Inflammatory macrophage treated with lipopolysaccharide for 1 hour (primary cell): ENCODE results near the gene SLC9A8.
A peak's percentile ranks its signal among the peaks of the same experiment; 100 is the strongest.
"Not testable (repeated sequence)": the region's sequence is repeated elsewhere in the genome, so short reads cannot be mapped to it uniquely, and the experiment has no call there.

Experiments
- DNase-seq, 2 donors: peaks; one replicate each; pipeline ENCODE4 v3.0.0-alpha.2; 2020 to 2022

The SLC9A8 gene, protein sequence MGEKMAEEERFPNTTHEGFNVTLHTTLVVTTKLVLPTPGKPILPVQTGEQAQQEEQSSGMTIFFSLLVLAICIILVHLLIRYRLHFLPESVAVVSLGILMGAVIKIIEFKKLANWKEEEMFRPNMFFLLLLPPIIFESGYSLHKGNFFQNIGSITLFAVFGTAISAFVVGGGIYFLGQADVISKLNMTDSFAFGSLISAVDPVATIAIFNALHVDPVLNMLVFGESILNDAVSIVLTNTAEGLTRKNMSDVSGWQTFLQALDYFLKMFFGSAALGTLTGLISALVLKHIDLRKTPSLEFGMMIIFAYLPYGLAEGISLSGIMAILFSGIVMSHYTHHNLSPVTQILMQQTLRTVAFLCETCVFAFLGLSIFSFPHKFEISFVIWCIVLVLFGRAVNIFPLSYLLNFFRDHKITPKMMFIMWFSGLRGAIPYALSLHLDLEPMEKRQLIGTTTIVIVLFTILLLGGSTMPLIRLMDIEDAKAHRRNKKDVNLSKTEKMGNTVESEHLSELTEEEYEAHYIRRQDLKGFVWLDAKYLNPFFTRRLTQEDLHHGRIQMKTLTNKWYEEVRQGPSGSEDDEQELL

DNA sequence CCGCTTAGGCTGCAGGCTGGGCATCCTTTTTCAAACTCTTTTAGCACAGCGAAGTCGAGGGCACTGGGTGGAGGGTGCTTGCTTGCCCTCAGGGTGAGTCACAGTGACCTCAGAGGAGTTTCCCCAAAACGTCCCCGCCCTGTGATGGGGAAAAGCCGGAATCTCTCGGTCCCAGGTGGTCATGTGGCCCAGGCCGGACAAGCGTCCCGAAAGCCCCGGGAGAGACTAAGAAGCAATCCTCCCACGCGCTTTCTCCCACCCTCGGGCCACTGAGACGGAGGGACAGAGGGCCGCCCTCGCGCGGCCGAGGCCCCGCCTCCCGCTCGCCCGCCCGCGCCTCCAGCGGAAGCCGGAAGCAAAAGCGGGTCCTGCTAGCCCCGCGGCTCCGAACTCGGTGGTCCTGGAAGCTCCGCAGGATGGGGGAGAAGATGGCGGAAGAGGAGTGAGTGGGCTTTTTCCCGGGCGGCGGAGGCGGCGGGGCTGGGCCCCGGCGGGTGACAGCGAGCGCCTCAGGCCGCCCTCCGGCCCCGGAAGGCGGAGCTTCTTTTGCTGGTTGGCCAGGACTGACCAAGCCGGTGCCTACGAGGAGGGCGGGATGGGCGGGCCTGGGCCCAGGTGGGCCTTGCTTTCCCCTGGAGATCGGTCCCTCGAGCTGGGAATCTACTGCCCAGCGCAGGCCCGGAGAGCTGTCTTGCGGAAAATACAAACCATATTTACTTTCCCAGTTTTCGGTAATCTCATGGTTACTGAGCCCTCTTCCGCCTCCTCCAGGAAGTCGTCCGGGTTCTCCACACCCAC lies at the start of gene SLC9A8:
TSS of gene SLC9A8 (plus strand) at position 322 of the 798 bp plus-strand sequence. CDS start at position 417, 95 bp downstream.
- peak; percentile 100 for DNase-seq

- no peak for DNase-seq
These were observed 49.5 kb upstream of the SLC9A8 start for GRCh38 chr20:49762940-49763766.

DNA sequence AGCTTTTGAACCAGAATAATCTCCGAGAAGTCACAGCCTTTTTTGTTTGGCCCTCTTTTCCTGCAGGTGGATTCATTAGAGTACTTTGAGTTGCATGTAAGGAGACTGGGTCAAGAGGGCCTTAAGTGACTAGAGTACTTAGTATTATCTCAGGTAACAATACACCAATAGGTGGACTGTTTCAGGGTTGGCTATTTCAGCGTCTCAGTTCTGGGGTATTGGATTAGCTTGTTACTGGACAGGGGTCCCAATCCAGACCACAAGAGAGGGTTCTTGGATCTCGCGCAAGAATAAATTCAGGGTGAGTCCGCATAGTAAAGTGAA lies 47.3 kb upstream of the SLC9A8 start:
- DNase-seq, result no peak

GRCh38 chr20:49765846-49766541 lies 46.6 kb upstream of the SLC9A8 start:
- no peak for DNase-seq

DNA sequence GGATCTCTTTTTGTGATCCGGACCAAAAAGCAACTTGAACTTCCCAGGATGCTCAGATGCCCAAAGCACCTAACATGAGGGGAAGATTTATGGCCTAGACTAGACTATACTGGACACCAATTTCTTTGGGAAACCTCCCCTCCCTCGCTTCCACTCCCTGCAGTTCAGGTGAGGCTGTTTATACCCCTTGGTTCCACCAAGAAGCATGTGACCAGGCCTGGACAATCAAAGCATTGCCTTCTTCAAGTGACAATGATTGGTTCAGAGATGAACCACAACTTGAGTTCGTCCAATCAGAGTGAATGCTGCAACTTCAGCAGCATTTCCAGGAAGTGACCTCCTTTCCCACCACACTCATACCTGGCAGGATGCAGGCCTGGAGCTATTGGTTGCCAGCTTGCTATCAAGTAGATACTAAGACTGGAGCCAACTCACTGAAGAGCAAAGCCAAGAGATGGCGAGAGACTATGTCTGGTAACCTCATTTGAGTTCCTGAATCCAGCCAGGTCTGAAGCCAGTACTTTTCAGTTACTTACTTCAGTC lies 45.6 kb upstream of the SLC9A8 start:
- DNase-seq, result no peak

DNA sequence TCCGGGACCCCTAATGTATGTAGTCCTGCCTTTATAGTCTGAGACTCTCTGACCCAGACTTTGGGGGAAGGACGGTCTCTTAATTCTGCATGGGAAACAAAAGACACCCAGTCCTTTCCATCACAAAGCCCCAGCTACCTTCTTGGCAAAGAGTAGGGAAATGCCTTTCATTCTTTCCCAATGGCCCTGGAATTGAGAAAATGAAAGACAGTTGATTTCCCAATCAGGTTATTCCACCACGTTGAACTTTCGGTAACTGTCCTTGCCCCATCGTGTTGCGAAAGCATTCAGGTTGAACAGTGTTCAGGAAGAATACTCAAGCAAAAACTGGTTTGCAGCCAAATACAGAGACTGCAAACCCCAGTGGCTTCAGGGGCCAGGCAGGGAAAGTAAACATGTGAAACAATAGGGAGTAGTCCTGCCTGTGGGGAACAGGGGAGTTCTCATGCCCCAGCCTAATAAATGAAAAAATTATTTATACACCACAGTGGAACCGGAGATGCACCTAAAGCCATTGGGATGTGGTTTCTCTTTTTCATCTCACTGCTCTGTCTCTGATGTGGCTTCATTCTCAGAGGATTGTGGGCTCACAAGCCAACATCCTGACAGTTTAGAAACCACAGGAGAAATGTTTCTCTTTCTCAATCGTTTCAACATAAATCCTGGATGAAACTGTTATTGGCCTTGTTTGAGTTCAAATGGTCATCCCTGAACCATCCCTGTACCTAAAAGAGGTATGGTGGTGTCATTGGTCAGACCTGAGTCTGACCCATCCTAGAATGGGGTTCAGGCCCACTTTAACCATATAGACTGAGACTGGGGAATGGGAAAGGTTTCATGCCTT lies 44.2 kb upstream of the SLC9A8 start:
- DNase-seq, result peak; percentile 93

DNA sequence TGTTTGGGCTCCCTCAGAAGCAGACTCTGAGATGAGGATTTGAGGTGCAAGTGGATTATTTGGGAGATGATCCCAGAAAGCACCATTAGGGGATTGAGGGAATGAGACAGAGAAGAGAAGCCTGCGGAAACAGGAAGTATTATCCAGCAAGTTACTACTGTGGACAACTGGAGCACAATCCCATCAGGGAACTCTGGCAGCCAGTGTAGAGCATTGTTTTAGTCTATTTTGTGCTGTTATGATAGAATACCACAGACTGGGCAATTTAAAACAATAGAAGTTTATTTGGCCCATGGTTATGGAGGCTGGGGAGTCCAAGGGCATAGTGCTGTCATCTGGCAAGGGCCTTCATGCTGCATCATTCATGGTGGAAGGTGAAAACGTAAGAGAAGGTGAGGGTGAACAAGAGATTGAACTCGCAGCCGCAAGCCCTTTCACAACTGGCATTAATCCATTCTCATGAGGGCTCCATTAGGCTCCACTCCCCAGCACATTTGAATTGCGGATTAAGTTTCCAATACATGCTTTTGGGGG lies 43.5 kb upstream of the SLC9A8 start:
- no peak for DNase-seq

DNA sequence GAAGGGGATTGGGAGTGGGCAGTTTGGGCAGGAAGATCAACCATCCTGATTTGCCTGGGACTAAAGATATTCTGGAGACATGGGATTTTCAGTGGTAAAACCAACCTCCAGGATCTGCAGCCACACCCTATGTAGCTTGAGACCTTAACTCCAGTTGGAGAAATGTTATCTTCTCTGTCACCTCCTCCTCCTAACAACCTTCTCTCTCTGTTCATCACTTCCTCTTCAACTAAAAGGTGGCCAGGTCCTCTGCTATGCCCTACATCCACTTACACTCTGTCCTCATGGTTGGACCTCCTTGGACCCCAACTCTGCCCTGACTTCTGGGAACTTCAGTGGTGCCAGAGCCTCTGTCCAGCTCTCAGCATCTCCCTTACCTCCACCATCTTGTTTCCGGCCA lies 42.0 kb upstream of the SLC9A8 start:
- DNase-seq, result no peak

DNA sequence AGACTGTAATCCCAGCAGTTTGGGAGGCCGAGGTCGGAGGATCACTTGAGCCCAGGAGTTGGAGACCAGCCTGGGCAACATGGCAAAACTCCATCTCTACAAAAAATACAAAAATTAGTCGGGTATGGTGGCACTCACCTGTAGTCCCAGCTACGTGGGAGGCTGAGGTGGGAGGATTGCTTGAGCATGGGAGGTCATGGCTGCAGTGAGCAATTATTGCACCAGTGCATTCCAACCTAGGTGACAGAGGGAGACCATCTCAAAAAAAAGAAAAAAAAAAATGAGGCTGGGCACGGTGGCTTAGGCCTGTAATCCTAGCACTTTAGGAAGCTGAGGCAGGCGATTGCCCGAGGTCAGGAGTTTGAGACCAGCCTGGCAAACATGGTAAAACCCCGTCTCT lies 38.4 kb upstream of the SLC9A8 start:
- DNase-seq, result not testable (repeated sequence)

DNA sequence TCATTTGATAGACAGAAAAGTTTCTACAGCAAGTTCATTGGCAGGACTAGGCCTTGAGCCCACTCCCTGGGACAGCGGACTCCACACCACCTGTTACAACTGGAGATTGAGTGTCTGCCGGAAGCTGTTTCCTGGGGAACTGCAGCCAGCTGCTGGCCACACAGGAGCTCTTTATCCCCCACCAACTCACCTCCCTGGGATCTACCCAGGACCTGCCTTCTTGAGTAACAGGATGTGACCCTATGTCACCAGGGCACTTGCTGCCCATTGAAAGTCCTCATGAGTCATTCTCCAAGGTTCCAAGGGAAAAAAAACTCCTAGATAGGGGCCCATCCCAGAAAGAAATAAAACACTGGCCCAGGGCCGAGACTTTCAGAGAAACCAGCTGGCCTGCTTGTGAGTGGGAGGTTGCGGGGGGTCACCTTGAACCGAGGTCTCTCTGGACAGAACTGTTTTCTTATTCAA lies 37.4 kb upstream of the SLC9A8 start:
- peak; percentile 76 to 91 for DNase-seq

DNA sequence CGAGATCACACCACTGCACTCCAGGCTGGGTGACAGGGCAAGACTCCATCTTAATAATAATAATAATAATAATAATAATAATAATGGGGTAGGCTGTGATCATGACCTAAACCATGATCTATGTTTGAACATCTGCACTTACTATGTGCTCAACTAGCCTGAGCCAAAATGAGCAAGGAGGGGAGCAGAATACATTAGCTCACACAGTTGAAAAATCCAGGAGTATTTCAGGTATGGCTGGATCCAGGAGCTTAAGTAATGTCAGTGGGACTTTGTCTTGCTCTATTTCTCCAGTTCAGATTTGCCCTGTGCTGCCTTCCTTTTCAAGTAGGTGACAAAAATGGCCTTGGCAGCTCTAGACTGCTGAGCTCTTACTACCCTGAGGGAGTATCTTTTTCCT lies 32.7 kb upstream of the SLC9A8 start:
- no peak for DNase-seq

DNA sequence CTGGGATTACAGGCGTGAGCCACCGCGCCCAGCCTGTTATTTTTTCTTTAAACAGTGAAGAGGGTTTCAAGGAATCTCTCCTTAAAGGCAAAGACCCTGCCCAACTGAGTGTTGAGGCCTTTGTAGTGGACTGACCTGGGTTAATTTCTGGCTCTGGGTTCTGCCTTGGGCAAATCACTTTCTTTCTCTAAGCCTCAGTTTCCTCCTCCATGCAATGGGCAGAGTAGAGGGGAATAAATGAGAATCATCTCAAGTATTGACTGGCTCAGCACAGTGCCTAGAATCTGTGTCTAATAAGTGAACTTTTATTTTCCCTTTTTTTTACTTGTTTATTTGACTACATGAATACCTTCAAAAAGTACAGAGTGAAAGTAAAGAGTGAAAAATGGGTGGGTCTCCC lies 31.0 kb upstream of the SLC9A8 start:
- DNase-seq, result no peak

GRCh38 chr20:49782439-49782838 lies 30.2 kb upstream of the SLC9A8 start:
- DNase-seq, result not testable (repeated sequence)

GRCh38 chr20:49783021-49783995 lies 29.3 kb upstream of the SLC9A8 start:
- not testable (repeated sequence) for DNase-seq

GRCh38 chr20:49784291-49784690 lies 28.3 kb upstream of the SLC9A8 start:
- DNase-seq, result no peak

DNA sequence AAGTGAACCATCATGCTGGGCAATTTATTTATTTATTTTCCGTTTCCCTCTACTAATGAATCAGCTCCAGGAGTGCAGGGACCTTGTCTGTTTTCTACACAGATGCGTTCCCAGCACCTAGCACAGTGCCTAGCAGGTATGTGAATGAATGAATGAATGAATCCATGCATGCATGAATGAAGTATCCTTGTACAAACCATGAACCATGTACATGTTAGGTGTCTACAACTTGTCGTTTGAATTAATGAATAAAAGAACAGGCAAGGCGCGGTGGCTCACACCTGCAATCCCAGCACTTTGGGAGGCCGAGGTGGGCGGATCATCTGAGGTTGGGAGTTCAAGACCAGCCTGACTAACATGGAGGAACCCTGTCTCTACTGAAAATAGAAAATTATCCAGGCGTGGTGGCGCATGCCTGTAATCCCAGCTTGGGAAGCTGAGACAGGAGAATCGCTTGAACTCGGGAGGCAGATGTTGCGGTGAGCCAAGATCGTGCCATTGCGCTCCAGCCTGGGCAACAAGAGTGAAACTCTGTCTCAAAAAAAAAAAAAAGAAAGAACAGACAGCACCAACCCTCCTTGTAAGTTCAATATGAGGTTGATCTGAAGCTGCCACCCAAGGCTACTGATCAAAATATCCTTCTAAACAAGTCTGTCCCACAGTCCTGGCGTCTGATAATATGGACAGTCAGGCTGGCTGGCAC lies 27.3 kb upstream of the SLC9A8 start:
- DNase-seq, result no peak

DNA sequence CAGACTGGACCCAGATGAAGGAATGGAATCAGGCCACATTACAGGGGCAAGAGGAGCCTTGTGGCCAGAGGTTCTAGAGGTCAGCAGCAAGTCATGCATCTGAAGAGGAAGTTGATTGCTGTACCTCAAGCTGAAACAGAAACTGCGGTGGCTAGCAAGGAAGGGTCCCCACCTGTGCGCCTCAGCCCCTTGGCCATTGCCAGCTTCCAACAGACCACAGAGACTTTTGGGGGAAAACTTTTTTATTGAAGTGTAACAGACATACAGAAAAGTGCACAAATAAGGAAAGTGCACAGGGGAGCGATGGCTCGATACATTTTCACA lies 26.8 kb upstream of the SLC9A8 start:
- DNase-seq, result peak in 1 of 2 donors; percentile 48

GRCh38 chr20:49786196-49786595 lies 26.4 kb upstream of the SLC9A8 start:
- no peak for DNase-seq
